HepG2 (cell line): Measurements from ENCODE around the gene RMRP. TPM values are rescaled to one million over a fixed set of nuclear protein-coding genes. Genes with fewer than 3 reads are reported as not detected.

Experiments used
- CENPX ChIP-seq: sonication (generic); formaldehyde crosslinking; IDR thresholded peaks from 2 replicates; pipeline ENCODE4 v1.9.0; 2021; ENCODE audit warnings: mild to moderate bottlenecking, missing genetic modification reagents, moderate library complexity
- FOXA1 ChIP-seq, 2 experiments: fragments of 450-650 bp in 1 of 2; sonication (generic) in 1 of 2; formaldehyde crosslinking in 1 of 2; IDR thresholded peaks; 2 replicates each; pipeline versions ENCODE4 v1.4.0 to v1.6.1; 2016 to 2020; ENCODE audit warnings: missing genetic modification reagents in 1 of 2
- MTA1 ChIP-seq: sonication (generic); formaldehyde crosslinking; IDR thresholded peaks from 2 replicates; pipeline ENCODE4 v1.4.0; 2020; ENCODE audit warnings: missing genetic modification reagents, mild to moderate bottlenecking, borderline replicate concordance
- NCOA2 ChIP-seq: sonication (generic); formaldehyde crosslinking; IDR thresholded peaks from 2 replicates; pipeline ENCODE4 v1.8.0; 2022; ENCODE audit warnings: inconsistent platforms
- NPAS2 ChIP-seq: sonication (generic); formaldehyde crosslinking; IDR thresholded peaks from 2 replicates; pipeline ENCODE4 v1.8.0; 2022; ENCODE audit warnings: mild to moderate bottlenecking, missing genetic modification reagents, borderline replicate concordance
- NR1H2 ChIP-seq: sonication (generic); formaldehyde crosslinking; IDR thresholded peaks from 2 replicates; pipeline ENCODE4 v1.8.1; 2022; ENCODE audit warnings: low read depth, missing genetic modification reagents, borderline replicate concordance
- SIX1 ChIP-seq: sonication (generic); formaldehyde crosslinking; IDR thresholded peaks from 2 replicates; pipeline ENCODE4 v1.4.0; 2020; ENCODE audit warnings: missing genetic modification reagents, borderline replicate concordance
- THYN1 ChIP-seq: sonication (generic); formaldehyde crosslinking; IDR thresholded peaks from 2 replicates; pipeline ENCODE4 v1.8.1; 2023; ENCODE audit warnings: low read depth, mild to moderate bottlenecking, moderate library complexity, missing genetic modification reagents, borderline replicate concordance
- ZBTB42 ChIP-seq: sonication (generic); formaldehyde crosslinking; IDR thresholded peaks from 2 replicates; pipeline ENCODE4 v1.5.0; 2020; ENCODE audit warnings: mild to moderate bottlenecking, missing genetic modification reagents
- ZIK1 ChIP-seq: sonication (generic); formaldehyde crosslinking; IDR thresholded peaks from 2 replicates; pipeline ENCODE4 v1.5.0; 2020; ENCODE audit warnings: mild to moderate bottlenecking, low read depth, missing genetic modification reagents, borderline replicate concordance
- ZNF205 ChIP-seq: IDR thresholded peaks from 2 replicates; pipeline ENCODE4 v1.6.1; 2018; ENCODE audit warnings: missing biosample characterization, missing genetic modification reagents
- ZNF34 ChIP-seq: sonication (generic); formaldehyde crosslinking; IDR thresholded peaks from 2 replicates; pipeline ENCODE4 v1.4.0; 2020; ENCODE audit warnings: mild to moderate bottlenecking, missing genetic modification reagents, borderline replicate concordance
- ZNF354B ChIP-seq: sonication (generic); formaldehyde crosslinking; IDR thresholded peaks from 2 replicates; pipeline ENCODE4 v1.8.0; 2022; ENCODE audit warnings: mild to moderate bottlenecking, missing genetic modification reagents
- ZNF644 ChIP-seq: IDR thresholded peaks from 2 replicates; pipeline ENCODE4 v1.6.1; 2016; ENCODE audit warnings: low read depth
- ZNF670 ChIP-seq: sonication (generic); formaldehyde crosslinking; IDR thresholded peaks from 2 replicates; pipeline ENCODE4 v1.8.0; 2022; ENCODE audit warnings: mild to moderate bottlenecking, missing genetic modification reagents, borderline replicate concordance
- ZNF83 ChIP-seq: sonication (generic); formaldehyde crosslinking; IDR thresholded peaks from 2 replicates; pipeline ENCODE4 v1.4.0; 2020; ENCODE audit warnings: missing genetic modification reagents, mild to moderate bottlenecking, borderline replicate concordance
- polyA plus RNA-seq, 8 experiments: library from polyadenylated mRNA; depleted of rRNA in 3 of 8; stranded (reverse) in 7 of 8; unstranded in 1 of 8; fragments of >200 nt; fragmentation: Illumina TruSeq in 4 of 8; extraction: Trizol in 4 of 8; gene quantifications; 2 replicates each; pipeline versions ENCODE4 v1.2.1 to v1.2.3, GENCODE V29; 2011 to 2016; ENCODE audit warnings: low read depth in 4 of 8, missing spikeins in 1 of 8, mixed read lengths in 1 of 8; ENCODE audit not compliant: insufficient read depth in 1 of 8
- total RNA-seq, 5 experiments: library from RNA; depleted of rRNA; stranded (reverse); fragments of >200 nt; fragmentation: Illumina TruSeq; extraction: Trizol; gene quantifications; 2 replicates each; pipeline ENCODE4 v1.2.3, GENCODE V29; 2016; ENCODE audit warnings: low read depth in 1 of 5
- TF ChIP-seq, protein P1 (sequence below): sonication (generic); formaldehyde crosslinking; IDR thresholded peaks from 2 replicates; pipeline ENCODE4 v1.8.1; 2023; ENCODE audit warnings: mild to moderate bottlenecking, missing genetic modification reagents
- TF ChIP-seq, protein P2 (sequence below): sonication (generic); formaldehyde crosslinking; conservative IDR thresholded peaks from 2 replicates; pipeline ENCODE4 v1.4.0; 2020; ENCODE audit warnings: missing genetic modification reagents
- TF ChIP-seq, protein P3 (sequence below): sonication (generic); formaldehyde crosslinking; conservative IDR thresholded peaks from 2 replicates; pipeline ENCODE4 v1.5.0; 2020; ENCODE audit warnings: missing genetic modification reagents
- TF ChIP-seq, protein P4 (sequence below): sonication (generic); formaldehyde crosslinking; IDR thresholded peaks from 2 replicates; pipeline ENCODE4 v1.4.0; 2020; ENCODE audit warnings: missing genetic modification reagents
- TF ChIP-seq, protein P5 (sequence below): sonication (generic); formaldehyde crosslinking; IDR thresholded peaks from 2 replicates; pipeline ENCODE4 v1.4.0; 2020; ENCODE audit warnings: missing genetic modification reagents, borderline replicate concordance

RMRP gene
- total and polyA plus RNA-seq, 2 of the 13 experiments (the other 11 are each of a cell fraction or from before 2014, with no cell fraction given) = 51.4 to 4,025 TPM

DNA sequence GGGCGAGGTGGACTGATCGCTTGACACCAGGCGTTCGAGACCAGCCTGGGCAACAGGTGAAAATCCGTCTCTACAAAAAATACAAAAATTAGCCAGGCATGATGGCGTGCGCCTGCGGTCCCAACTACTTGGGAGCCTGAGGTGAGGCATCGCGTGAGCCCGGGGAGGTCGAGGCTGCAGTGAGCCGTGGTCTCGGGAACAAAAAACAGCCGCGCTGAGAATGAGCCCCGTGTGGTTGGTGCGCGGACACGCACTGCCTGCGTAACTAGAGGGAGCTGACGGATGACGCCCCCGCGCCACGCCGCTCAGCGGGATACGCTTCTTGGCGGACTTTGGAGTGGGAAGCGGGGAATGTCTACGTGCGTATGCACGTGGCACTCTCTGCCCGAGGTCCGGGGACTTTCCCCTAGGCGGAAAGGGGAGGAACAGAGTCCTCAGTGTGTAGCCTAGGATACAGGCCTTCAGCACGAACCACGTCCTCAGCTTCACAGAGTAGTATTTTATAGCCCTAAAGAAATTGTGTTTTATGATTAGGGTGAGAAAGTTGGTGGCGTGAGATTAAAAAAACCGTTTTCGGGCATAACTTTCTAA is at the start of gene RMRP (continued):
- TF ChIP-seq, protein P1, sequence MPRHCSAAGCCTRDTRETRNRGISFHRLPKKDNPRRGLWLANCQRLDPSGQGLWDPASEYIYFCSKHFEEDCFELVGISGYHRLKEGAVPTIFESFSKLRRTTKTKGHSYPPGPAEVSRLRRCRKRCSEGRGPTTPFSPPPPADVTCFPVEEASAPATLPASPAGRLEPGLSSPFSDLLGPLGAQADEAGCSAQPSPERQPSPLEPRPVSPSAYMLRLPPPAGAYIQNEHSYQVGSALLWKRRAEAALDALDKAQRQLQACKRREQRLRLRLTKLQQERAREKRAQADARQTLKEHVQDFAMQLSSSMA = peak; percentile 87; the same call in 1 of the 2 replicates
- TF ChIP-seq ZBTB42 (CRISPR knock-in tag) (no peak; the same call in none of the 2 replicates), ZNF34 (CRISPR knock-in tag) (no peak), NPAS2 (CRISPR knock-in tag) (0 out of 2 replicates have a peak, but pooled peaks have one; percentile 74), ZIK1 (CRISPR knock-in tag) (peak; percentile 99), MTA1 (CRISPR knock-in tag) (peak; percentile 94), SIX1 (CRISPR knock-in tag) (no peak; the same call in none of the 2 replicates), THYN1 (CRISPR knock-in tag) (no peak), ZNF354B (CRISPR knock-in tag) (peak; percentile 94; the same call in 1 of the 2 replicates), ZNF644 (CRISPR knock-in tag) (peak; percentile 13; the same call in 1 of the 2 replicates), CENPX (no peak), FOXA1 (IDR thresholded peaks at IDR 0.05) (no peak), FOXA1 (CRISPR knock-in tag; IDR thresholded peaks at IDR 0.05) (peak; percentile 47; the same call in 1 of the 2 replicates), NCOA2 (CRISPR knock-in tag) (peak; percentile 79), ZNF83 (peak; percentile 41; the same call in 1 of the 2 replicates), ZNF670 (CRISPR knock-in tag) (peak; percentile 98), NR1H2 (peak; percentile 94), ZNF205 (peak; percentile 96)
- TF ChIP-seq, protein P2, sequence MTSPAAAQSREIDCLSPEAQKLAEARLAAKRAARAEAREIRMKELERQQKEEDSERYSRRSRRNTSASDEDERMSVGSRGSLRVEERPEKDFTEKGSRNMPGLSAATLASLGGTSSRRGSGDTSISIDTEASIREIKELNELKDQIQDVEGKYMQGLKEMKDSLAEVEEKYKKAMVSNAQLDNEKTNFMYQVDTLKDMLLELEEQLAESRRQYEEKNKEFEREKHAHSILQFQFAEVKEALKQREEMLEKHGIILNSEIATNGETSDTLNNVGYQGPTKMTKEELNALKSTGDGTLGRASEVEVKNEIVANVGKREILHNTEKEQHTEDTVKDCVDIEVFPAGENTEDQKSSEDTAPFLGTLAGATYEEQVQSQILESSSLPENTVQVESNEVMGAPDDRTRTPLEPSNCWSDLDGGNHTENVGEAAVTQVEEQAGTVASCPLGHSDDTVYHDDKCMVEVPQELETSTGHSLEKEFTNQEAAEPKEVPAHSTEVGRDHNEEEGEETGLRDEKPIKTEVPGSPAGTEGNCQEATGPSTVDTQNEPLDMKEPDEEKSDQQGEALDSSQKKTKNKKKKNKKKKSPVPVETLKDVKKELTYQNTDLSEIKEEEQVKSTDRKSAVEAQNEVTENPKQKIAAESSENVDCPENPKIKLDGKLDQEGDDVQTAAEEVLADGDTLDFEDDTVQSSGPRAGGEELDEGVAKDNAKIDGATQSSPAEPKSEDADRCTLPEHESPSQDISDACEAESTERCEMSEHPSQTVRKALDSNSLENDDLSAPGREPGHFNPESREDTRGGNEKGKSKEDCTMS = no peak
- TF ChIP-seq, protein P3, sequence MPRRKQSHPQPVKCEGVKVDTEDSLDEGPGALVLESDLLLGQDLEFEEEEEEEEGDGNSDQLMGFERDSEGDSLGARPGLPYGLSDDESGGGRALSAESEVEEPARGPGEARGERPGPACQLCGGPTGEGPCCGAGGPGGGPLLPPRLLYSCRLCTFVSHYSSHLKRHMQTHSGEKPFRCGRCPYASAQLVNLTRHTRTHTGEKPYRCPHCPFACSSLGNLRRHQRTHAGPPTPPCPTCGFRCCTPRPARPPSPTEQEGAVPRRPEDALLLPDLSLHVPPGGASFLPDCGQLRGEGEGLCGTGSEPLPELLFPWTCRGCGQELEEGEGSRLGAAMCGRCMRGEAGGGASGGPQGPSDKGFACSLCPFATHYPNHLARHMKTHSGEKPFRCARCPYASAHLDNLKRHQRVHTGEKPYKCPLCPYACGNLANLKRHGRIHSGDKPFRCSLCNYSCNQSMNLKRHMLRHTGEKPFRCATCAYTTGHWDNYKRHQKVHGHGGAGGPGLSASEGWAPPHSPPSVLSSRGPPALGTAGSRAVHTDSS = no peak; the same call in none of the 2 replicates
- TF ChIP-seq, protein P4, sequence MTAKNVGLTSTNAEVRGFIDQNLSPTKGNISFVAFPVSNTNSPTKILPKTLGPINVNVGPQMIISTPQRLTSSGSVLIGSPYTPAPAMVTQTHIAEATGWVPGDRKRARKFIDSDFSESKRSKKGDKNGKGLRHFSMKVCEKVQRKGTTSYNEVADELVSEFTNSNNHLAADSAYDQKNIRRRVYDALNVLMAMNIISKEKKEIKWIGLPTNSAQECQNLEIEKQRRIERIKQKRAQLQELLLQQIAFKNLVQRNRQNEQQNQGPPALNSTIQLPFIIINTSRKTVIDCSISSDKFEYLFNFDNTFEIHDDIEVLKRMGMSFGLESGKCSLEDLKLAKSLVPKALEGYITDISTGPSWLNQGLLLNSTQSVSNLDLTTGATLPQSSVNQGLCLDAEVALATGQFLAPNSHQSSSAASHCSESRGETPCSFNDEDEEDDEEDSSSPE (CRISPR knock-in tag) = peak; percentile 97
- TF ChIP-seq, protein P5, sequence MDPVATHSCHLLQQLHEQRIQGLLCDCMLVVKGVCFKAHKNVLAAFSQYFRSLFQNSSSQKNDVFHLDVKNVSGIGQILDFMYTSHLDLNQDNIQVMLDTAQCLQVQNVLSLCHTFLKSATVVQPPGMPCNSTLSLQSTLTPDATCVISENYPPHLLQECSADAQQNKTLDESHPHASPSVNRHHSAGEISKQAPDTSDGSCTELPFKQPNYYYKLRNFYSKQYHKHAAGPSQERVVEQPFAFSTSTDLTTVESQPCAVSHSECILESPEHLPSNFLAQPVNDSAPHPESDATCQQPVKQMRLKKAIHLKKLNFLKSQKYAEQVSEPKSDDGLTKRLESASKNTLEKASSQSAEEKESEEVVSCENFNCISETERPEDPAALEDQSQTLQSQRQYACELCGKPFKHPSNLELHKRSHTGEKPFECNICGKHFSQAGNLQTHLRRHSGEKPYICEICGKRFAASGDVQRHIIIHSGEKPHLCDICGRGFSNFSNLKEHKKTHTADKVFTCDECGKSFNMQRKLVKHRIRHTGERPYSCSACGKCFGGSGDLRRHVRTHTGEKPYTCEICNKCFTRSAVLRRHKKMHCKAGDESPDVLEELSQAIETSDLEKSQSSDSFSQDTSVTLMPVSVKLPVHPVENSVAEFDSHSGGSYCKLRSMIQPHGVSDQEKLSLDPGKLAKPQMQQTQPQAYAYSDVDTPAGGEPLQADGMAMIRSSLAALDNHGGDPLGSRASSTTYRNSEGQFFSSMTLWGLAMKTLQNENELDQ (CRISPR knock-in tag) = no peak
